Measurements from ENCODE around the gene GRID1. TPM values are rescaled to one million over a fixed set of nuclear protein-coding genes. Genes with fewer than 3 reads are reported as not detected.

Gene GRID1
- polyA plus RNA-seq, 1 of the 3 experiments (the other 2 are of a cell fraction) = 0.13 TPM

- no peaks in the 10 kb centered on the region for H3K9me3 ChIP-seq
- no peaks in the 10 kb centered on the region for H3K9me2 ChIP-seq
- H3K4me2 ChIP-seq = no peak overlapping the region
- H3K79me2 ChIP-seq (ENCODE audit: insufficient read depth) = no peaks in the 10 kb centered on the region
- no peak for TF ChIP-seq SIN3A (IDR thresholded peaks at IDR 0.05; ENCODE audit: borderline replicate concordance, low read depth, low read length)
- no peak for TF ChIP-seq ELF1 (IDR thresholded peaks at IDR 0.05)
- no peak for TF ChIP-seq MAX (IDR thresholded peaks at IDR 0.05; ENCODE audit: low read depth)
- no peak for TF ChIP-seq NFIC (IDR thresholded peaks at IDR 0.05; ENCODE audit: borderline replicate concordance)
- TF ChIP-seq CTCF (IDR thresholded peaks at IDR 0.05) = no peak
- TF ChIP-seq MXI1 (IDR thresholded peaks at IDR 0.05; ENCODE audit: low read depth, low read length) = no peak
- no peak for TF ChIP-seq RFX5 (IDR thresholded peaks at IDR 0.05; ENCODE audit: low read length)
- no peak for TF ChIP-seq YY1 (IDR thresholded peaks at IDR 0.05; ENCODE audit: low read depth)
- no peak for TF ChIP-seq POLR2AphosphoS5 (IDR thresholded peaks at IDR 0.05; ENCODE audit: low read depth, low read length)
- no peak for TF ChIP-seq ZBTB33 (IDR thresholded peaks at IDR 0.05; ENCODE audit: borderline replicate concordance, low read depth)
- no peak for TF ChIP-seq RCOR1 (IDR thresholded peaks at IDR 0.05; ENCODE audit: low read length)
- TF ChIP-seq GATA2 (CRISPR knock-in tag; IDR thresholded peaks at IDR 0.05) = no peak
- no peak for TF ChIP-seq TCF12 (IDR thresholded peaks at IDR 0.05)
- TF ChIP-seq IRF3 (IDR thresholded peaks at IDR 0.05; ENCODE audit: low read depth, low read length) = no peak
- no peak for TF ChIP-seq USF1 (IDR thresholded peaks at IDR 0.05; ENCODE audit: borderline replicate concordance, low read depth)
- TF ChIP-seq FOSL2 (IDR thresholded peaks at IDR 0.05; ENCODE audit: borderline replicate concordance, low read depth) = no peak
- no peak for TF ChIP-seq GABPA (IDR thresholded peaks at IDR 0.05; ENCODE audit: low read depth)
- no peak for TF ChIP-seq TEAD4 (IDR thresholded peaks at IDR 0.05; ENCODE audit: borderline replicate concordance, insufficient read depth)
- TF ChIP-seq FOXM1 (IDR thresholded peaks at IDR 0.05; ENCODE audit: low read depth) = no peak
- no peak for TF ChIP-seq SMC3 (IDR thresholded peaks at IDR 0.05; ENCODE audit: low read depth, low read length)
- DNase-seq = no peak
- no peak overlapping the region for H3K4me3 ChIP-seq (ENCODE audit: low read depth in 2 of 2, low read length in 1 of 2)
- H2AFZ ChIP-seq (ENCODE audit: low read depth) = no peak overlapping the region
- CTCF ChIA-PET = interaction anchor here (1.1 kb wide), 1 partner anchor 12 kb away, joined by 3 read pairs; no protein-coding TSS in a partner anchor
- H3K9ac ChIP-seq = no peak overlapping the region
- 16% methylated on average over 2 of the region's 2 CpGs for WGBS (ENCODE audit: low lambda C conversion rate)
- no peaks in the 10 kb centered on the region for H3K27me3 ChIP-seq (ENCODE audit: insufficient read depth)
- H3K4me1 ChIP-seq (ENCODE audit: control insufficient read depth in 1 of 2, insufficient read depth in 2 of 2, low read depth in 1 of 2, low read length in 1 of 2) = peaks cover 0 to 7% of the 10 kb centered on the region in 2 experiments; a peak in 2 of 4 replicates
- no peaks in the 10 kb centered on the region for H4K20me1 ChIP-seq (ENCODE audit: insufficient read depth)
- no peaks in the 10 kb centered on the region for H3F3A ChIP-seq (replicated peaks; ENCODE audit: insufficient read depth)
- no peaks in the 10 kb centered on the region for H3K36me3 ChIP-seq (replicated peaks in 1 of 2; ENCODE audit: control insufficient read depth in 1 of 2, insufficient read depth in 2 of 2, low read length in 1 of 2)
- H3K27ac ChIP-seq (ENCODE audit: low read depth in 2 of 2, low read length in 1 of 2) = no peak overlapping the region
- POLR2A ChIA-PET = no interaction called here
Observed at GRCh38 chr10:86013568-86013967, 353.0 kb downstream of the GRID1 start.
